ENCODE data around the gene IGSF3. TPM values are rescaled to one million over a fixed set of nuclear protein-coding genes. Genes with fewer than 3 reads are reported as not detected.

IGSF3 gene
- total RNA-seq, 4 donors from 2014 or later = 15.7 to 63.2 (median 49.2) TPM

GRCh38 chr1:116679828-116680628, 12.5 kb upstream of the IGSF3 start:
- Histone ChIP-seq H3K9me3 (no peaks in the 10 kb centered on the region), H3K27me3 (no peaks in the 10 kb centered on the region), H3K4me3 (no peak overlapping the region), H3K36me3 (no peaks in the 10 kb centered on the region), H3K4me1 (no peaks in the 10 kb centered on the region), H3K27ac (no peak overlapping the region)
- TF ChIP-seq CTCF (IDR thresholded peaks at IDR 0.05) (no peak), POLR2A (IDR thresholded peaks at IDR 0.05) (no peak)
- DNase-seq = no peak

GRCh38 chr1:116679091-116679827, 11.7 kb upstream of the IGSF3 start:
- Histone ChIP-seq H3K4me1 (no peaks in the 10 kb centered on the region), H3K36me3 (no peaks in the 10 kb centered on the region), H3K27ac (no peak overlapping the region), H3K27me3 (no peaks in the 10 kb centered on the region), H3K9me3 (no peaks in the 10 kb centered on the region), H3K4me3 (no peak overlapping the region)
- DNase-seq = no peak
- TF ChIP-seq POLR2A (IDR thresholded peaks at IDR 0.05) (no peak), CTCF (IDR thresholded peaks at IDR 0.05) (no peak)

GRCh38 chr1:116678732-116679090, 11.2 kb upstream of the IGSF3 start:
- TF ChIP-seq CTCF (IDR thresholded peaks at IDR 0.05) = no peak
- no peak for TF ChIP-seq POLR2A (IDR thresholded peaks at IDR 0.05)
- H3K4me1 ChIP-seq = no peaks in the 10 kb centered on the region
- no peaks in the 10 kb centered on the region for H3K27me3 ChIP-seq
- no peaks in the 10 kb centered on the region for H3K36me3 ChIP-seq
- DNase-seq = no peak
- no peaks in the 10 kb centered on the region for H3K9me3 ChIP-seq
- H3K27ac ChIP-seq = no peak overlapping the region
- H3K4me3 ChIP-seq = no peak overlapping the region

- Histone ChIP-seq H3K27me3 (no peaks in the 10 kb centered on the region), H3K4me3 (no peak overlapping the region), H3K9me3 (no peaks in the 10 kb centered on the region), H3K4me1 (no peaks in the 10 kb centered on the region), H3K27ac (no peak overlapping the region), H3K36me3 (no peaks in the 10 kb centered on the region)
- DNase-seq = no peak
- TF ChIP-seq POLR2A (IDR thresholded peaks at IDR 0.05) (no peak), CTCF (IDR thresholded peaks at IDR 0.05) (no peak)
These were observed 10.0 kb upstream of the IGSF3 start for GRCh38 chr1:116677474-116678062.

DNA sequence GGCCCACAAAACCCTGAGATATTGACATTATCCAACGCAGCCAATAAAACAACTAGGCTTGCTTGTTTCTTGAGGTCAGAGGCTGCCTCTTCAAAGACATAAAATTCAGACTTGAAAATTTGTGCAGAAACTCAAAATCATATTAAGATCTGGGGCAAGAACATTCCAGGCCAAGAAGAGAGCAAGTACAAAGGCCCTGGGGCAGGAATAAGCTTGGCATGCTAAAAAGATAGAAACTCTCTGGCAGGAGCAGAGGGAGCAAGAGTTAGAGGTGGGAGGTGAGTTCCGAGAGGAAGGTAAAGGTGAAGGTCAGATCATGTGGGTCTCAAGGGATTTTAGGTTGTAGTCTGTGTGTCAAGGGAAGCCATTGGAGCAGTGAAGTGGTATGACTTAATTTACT, 8.8 kb upstream of the IGSF3 start:
- no peaks in the 10 kb centered on the region for H3K36me3 ChIP-seq
- TF ChIP-seq POLR2A (IDR thresholded peaks at IDR 0.05) (no peak), CTCF (IDR thresholded peaks at IDR 0.05) (no peak)
- H3K27ac ChIP-seq = no peak overlapping the region
- no peaks in the 10 kb centered on the region for H3K9me3 ChIP-seq
- no peaks in the 10 kb centered on the region for H3K27me3 ChIP-seq
- DNase-seq = no peak
- H3K4me3 ChIP-seq = no peak overlapping the region
- H3K4me1 ChIP-seq = no peaks in the 10 kb centered on the region

Data from Peyer's patch (tissue), 4 donors.